ENCODE results near the gene TTC39C.

DNA sequence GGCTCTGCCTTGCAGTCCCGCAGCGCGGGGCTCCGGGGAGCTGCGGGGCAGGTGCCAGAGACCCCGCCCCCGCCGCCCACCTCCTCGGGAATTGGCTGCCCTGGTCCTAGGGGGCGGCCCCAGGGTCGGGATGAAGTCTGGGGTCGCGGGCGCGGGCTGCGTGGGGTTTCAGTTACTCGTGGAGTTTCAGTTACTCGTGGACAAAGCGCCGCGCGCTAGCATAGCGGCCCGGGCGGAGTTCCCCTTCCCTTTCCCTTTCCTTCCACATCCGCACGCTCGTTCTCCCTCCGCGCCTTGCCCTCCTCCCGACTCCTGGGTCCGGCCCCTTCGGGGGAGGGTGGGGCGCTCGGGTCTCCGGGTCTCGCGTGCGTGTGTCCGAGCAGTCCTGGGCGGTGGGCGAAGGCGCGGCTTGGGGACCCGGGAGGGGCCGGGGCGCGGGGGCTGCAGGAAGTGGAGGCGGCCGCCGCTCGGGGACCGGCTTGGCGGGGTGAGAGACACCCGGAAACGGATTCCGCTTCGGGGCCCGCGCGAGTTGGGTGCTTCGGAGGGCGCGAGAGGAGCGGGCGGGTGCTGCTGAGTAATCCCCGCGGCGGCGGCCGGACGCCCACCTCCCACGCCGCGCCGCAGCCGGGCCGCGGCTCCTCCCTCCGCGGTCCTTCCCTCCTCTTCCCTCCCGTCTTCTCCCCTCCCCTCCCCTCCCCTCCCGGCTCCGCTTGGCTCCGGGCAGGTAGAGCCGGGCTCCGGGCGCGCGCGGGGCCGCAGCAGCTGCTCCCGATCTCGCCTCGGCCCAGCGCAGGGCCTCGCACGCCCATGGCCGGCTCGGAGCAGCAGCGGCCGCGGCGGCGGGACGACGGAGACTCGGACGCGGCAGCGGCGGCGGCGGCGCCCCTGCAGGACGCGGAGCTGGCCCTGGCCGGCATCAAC is at the start of gene TTC39C:
- TF ChIP-seq CHD2 (IDR thresholded peaks at IDR 0.05; ENCODE audit: low read length) (no peak), USF2 (IDR thresholded peaks at IDR 0.05; ENCODE audit: low read length) (no peak)

All from H1 (cell line).